ENCODE measurements around the gene HAUS3. TPM values are rescaled to one million over a fixed set of nuclear protein-coding genes. Genes with fewer than 3 reads are reported as not detected.

HAUS3 gene
- total and polyA plus RNA-seq, 2 of the 13 experiments (the other 11 are each of a cell fraction or from before 2014, with no cell fraction given), result 3.9 to 12.6 TPM

DNA sequence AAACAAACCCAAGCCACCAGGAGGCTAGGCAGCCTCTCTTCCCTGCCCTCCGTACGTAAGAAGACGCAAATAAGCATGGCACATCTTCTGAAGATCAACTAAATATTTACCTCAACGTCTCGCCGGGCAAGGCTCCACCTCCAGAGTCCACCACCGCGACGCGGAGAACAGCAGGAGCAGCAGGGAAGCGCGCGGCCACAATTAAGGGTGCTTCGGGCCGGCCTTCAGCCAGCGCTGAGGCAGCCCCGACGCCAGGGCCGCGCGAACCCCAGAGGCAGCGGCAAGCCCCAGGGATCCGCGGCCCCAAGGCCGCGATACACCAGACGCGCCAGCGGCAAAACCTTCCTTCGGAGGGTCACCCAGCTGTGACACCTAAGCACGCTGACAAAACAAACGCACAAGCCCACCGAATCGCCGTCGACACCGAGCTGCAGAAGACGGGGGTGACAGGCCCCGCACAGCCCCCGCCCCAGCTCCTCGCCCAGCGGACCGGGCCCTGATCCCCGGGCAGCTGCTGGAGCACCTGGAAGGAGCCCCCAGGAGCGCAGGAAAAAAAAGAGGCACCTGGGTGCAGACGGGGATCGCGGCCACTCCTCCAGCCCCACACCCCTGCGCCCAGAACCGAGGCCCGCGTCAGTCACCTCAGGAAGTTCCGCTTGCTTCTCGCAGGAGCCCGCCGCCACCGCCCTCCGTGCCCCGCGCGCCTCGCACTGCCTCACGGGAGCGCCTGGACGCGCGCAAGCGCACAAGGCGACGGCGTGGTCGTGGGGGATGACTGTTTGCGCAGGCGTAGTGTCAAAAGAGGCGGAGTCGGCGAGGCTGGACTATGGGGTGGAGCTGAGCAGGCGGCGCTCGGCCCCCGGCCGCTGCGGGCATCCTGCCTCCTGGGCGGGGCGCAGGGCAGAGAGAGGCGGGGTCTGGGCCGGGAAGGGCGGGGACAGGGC, at the start of gene HAUS3, which contains the start of gene POLN (continued):
- TF ChIP-seq TARDBP (CRISPR knock-in tag; IDR thresholded peaks at IDR 0.05) (no peak), KDM4B (CRISPR knock-in tag; IDR thresholded peaks at IDR 0.05) (no peak), MXI1 (IDR thresholded peaks at IDR 0.05; ENCODE audit: borderline replicate concordance, low read depth, low read length) (peak; percentile 91; the same call in 1 of the 3 replicates), HHEX (CRISPR knock-in tag; IDR thresholded peaks at IDR 0.05) (no peak), CREB1 (IDR thresholded peaks at IDR 0.05) (peak; percentile 44; the same call in 1 of the 2 replicates), CREB1 (CRISPR knock-in tag; IDR thresholded peaks at IDR 0.05) (no peak), ZNF629 (CRISPR knock-in tag; conservative IDR thresholded peaks at IDR 0.05) (no peak), NR1H2 (CRISPR knock-in tag; IDR thresholded peaks at IDR 0.05; ENCODE audit: borderline replicate concordance, low read depth) (no peak), SOX5 (CRISPR knock-in tag; IDR thresholded peaks at IDR 0.05; ENCODE audit: borderline replicate concordance) (no peak), CCDC6 (CRISPR knock-in tag; IDR thresholded peaks at IDR 0.05) (peak; percentile 67; the same call in 1 of the 2 replicates), PHF8 (CRISPR knock-in tag; IDR thresholded peaks at IDR 0.05) (peak; percentile 91), ETV6 (CRISPR knock-in tag; conservative IDR thresholded peaks at IDR 0.05) (no peak), RNF2 (conservative IDR thresholded peaks at IDR 0.05; ENCODE audit: low read depth) (peak; percentile 58; the same call in 1 of the 2 replicates)
- TF ChIP-seq, protein P1, sequence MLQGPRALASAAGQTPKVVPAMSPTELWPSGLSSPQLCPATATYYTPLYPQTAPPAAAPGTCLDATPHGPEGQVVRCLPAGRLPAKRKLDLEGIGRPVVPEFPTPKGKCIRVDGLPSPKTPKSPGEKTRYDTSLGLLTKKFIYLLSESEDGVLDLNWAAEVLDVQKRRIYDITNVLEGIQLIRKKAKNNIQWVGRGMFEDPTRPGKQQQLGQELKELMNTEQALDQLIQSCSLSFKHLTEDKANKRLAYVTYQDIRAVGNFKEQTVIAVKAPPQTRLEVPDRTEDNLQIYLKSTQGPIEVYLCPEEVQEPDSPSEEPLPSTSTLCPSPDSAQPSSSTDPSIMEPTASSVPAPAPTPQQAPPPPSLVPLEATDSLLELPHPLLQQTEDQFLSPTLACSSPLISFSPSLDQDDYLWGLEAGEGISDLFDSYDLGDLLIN (CRISPR knock-in tag; IDR thresholded peaks at IDR 0.05; ENCODE audit: borderline replicate concordance), result no peak
- TF ChIP-seq, protein P2, sequence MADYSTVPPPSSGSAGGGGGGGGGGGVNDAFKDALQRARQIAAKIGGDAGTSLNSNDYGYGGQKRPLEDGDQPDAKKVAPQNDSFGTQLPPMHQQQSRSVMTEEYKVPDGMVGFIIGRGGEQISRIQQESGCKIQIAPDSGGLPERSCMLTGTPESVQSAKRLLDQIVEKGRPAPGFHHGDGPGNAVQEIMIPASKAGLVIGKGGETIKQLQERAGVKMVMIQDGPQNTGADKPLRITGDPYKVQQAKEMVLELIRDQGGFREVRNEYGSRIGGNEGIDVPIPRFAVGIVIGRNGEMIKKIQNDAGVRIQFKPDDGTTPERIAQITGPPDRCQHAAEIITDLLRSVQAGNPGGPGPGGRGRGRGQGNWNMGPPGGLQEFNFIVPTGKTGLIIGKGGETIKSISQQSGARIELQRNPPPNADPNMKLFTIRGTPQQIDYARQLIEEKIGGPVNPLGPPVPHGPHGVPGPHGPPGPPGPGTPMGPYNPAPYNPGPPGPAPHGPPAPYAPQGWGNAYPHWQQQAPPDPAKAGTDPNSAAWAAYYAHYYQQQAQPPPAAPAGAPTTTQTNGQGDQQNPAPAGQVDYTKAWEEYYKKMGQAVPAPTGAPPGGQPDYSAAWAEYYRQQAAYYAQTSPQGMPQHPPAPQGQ (CRISPR knock-in tag; IDR thresholded peaks at IDR 0.05; ENCODE audit: borderline replicate concordance), result no peak
- TF ChIP-seq, protein P3, sequence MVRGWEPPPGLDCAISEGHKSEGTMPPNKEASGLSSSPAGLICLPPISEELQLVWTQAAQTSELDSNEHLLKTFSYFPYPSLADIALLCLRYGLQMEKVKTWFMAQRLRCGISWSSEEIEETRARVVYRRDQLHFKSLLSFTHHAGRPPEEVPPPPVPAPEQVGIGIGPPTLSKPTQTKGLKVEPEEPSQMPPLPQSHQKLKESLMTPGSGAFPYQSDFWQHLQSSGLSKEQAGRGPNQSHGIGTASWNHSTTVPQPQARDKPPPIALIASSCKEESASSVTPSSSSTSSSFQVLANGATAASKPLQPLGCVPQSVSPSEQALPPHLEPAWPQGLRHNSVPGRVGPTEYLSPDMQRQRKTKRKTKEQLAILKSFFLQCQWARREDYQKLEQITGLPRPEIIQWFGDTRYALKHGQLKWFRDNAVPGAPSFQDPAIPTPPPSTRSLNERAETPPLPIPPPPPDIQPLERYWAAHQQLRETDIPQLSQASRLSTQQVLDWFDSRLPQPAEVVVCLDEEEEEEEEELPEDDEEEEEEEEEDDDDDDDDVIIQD (CRISPR knock-in tag; IDR thresholded peaks at IDR 0.05; ENCODE audit: low read depth), result peak; percentile 52; the same call in 1 of the 2 replicates
- TF ChIP-seq, protein P4, sequence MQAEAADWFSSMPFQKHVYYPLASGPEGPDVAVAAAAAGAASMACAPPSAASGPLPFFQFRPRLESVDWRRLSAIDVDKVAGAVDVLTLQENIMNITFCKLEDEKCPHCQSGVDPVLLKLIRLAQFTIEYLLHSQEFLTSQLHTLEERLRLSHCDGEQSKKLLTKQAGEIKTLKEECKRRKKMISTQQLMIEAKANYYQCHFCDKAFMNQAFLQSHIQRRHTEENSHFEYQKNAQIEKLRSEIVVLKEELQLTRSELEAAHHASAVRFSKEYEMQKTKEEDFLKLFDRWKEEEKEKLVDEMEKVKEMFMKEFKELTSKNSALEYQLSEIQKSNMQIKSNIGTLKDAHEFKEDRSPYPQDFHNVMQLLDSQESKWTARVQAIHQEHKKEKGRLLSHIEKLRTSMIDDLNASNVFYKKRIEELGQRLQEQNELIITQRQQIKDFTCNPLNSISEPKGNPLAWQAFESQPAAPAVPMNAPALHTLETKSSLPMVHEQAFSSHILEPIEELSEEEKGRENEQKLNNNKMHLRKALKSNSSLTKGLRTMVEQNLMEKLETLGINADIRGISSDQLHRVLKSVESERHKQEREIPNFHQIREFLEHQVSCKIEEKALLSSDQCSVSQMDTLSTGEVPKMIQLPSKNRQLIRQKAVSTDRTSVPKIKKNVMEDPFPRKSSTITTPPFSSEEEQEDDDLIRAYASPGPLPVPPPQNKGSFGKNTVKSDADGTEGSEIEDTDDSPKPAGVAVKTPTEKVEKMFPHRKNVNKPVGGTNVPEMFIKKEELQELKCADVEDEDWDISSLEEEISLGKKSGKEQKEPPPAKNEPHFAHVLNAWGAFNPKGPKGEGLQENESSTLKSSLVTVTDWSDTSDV (CRISPR knock-in tag; IDR thresholded peaks at IDR 0.05), result 0 out of 2 replicates have a peak, but pooled peaks have one; percentile 44
- TF ChIP-seq, protein P5, sequence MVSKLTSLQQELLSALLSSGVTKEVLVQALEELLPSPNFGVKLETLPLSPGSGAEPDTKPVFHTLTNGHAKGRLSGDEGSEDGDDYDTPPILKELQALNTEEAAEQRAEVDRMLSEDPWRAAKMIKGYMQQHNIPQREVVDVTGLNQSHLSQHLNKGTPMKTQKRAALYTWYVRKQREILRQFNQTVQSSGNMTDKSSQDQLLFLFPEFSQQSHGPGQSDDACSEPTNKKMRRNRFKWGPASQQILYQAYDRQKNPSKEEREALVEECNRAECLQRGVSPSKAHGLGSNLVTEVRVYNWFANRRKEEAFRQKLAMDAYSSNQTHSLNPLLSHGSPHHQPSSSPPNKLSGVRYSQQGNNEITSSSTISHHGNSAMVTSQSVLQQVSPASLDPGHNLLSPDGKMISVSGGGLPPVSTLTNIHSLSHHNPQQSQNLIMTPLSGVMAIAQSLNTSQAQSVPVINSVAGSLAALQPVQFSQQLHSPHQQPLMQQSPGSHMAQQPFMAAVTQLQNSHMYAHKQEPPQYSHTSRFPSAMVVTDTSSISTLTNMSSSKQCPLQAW (CRISPR knock-in tag; IDR thresholded peaks at IDR 0.05), result peak; percentile 57; the same call in 1 of the 2 replicates

Data from HepG2 (cell line).